Activated naive CD8-positive, alpha-beta T cell treated with anti-CD3 and anti-CD28 coated beads, Interleukin-2, amount 50 U/mL, for 24 hours (primary cell): ENCODE data around the gene NOB1.
"Not testable (repeated sequence)": the region's sequence is repeated elsewhere in the genome, so short reads cannot be mapped to it uniquely, and the experiment has no call there.

Source experiments
- ATAC-seq: fragments of 150-1000 bp; cut with Tn5 transposase; one replicate; pipeline ENCODE4 v1.10.0; 2021
- DNase-seq: peaks from one replicate; pipeline ENCODE4 v3.0.0; 2021
- H3K27ac Mint-ChIP-seq: one replicate; pipeline ENCODE4 v1.8.0; 2021; ENCODE audit warnings: mild to moderate bottlenecking, mixed read lengths
- H3K27me3 Mint-ChIP-seq: one replicate; pipeline ENCODE4 v1.8.0; 2021; ENCODE audit warnings: mixed read lengths
- H3K36me3 Mint-ChIP-seq: one replicate; pipeline ENCODE4 v1.8.0; 2021; ENCODE audit warnings: low read depth, mixed read lengths
- H3K4me1 Mint-ChIP-seq: one replicate; pipeline ENCODE4 v1.8.0; 2021; ENCODE audit warnings: mixed read lengths
- H3K4me3 Mint-ChIP-seq: one replicate; pipeline ENCODE4 v1.8.0; 2021; ENCODE audit warnings: mild to moderate bottlenecking, moderate library complexity, mixed read lengths
- H3K9me3 Mint-ChIP-seq: one replicate; pipeline ENCODE4 v1.8.0; 2021; ENCODE audit warnings: mixed read lengths

NOB1 gene

GRCh38 chr16:69744363-69745231 is 10.1 kb downstream of the NOB1 start:
- Mint-ChIP-seq H3K27ac (peak overlapping the region; percentile 40), H3K36me3 (peaks cover 74% of the 10 kb centered on the region), H3K4me3 (no peak overlapping the region), H3K4me1 (peaks cover 7% of the 10 kb centered on the region), H3K9me3 (no peaks in the 10 kb centered on the region), H3K27me3 (no peaks in the 10 kb centered on the region)
- ATAC-seq (no peak), DNase-seq (no peak)

- no peaks in the 10 kb centered on the region for H3K27me3 Mint-ChIP-seq
- no peak overlapping the region for H3K27ac Mint-ChIP-seq
- ATAC-seq (no peak), DNase-seq (no peak)
- no peaks in the 10 kb centered on the region for H3K9me3 Mint-ChIP-seq
- H3K36me3 Mint-ChIP-seq, result peaks cover 54% of the 10 kb centered on the region
- H3K4me3 Mint-ChIP-seq, result no peak overlapping the region
- H3K4me1 Mint-ChIP-seq, result peaks cover 6% of the 10 kb centered on the region
These were observed 12.5 kb downstream of the NOB1 start for GRCh38 chr16:69741951-69742904.

GRCh38 chr16:69741519-69741918 is 13.2 kb downstream of the NOB1 start:
- DNase-seq, result no peak
- H3K36me3 Mint-ChIP-seq, result peaks cover 50% of the 10 kb centered on the region
- H3K4me3 Mint-ChIP-seq, result no peak overlapping the region
- no peaks in the 10 kb centered on the region for H3K9me3 Mint-ChIP-seq
- peak; percentile 15 for ATAC-seq
- H3K27ac Mint-ChIP-seq, result no peak overlapping the region
- peaks cover 5% of the 10 kb centered on the region for H3K4me1 Mint-ChIP-seq
- H3K27me3 Mint-ChIP-seq, result no peaks in the 10 kb centered on the region

GRCh38 chr16:69732101-69732500 is 22.6 kb downstream of the NOB1 start:
- Mint-ChIP-seq H3K9me3 (no peaks in the 10 kb centered on the region), H3K4me1 (peaks cover 9% of the 10 kb centered on the region), H3K36me3 (no peaks in the 10 kb centered on the region), H3K27me3 (no peaks in the 10 kb centered on the region), H3K27ac (no peak overlapping the region), H3K4me3 (no peak overlapping the region)
- ATAC-seq (no peak), DNase-seq (no peak)

GRCh38 chr16:69731280-69731679 is 23.4 kb downstream of the NOB1 start:
- DNase-seq, H3K27me3 Mint-ChIP-seq, H3K27ac Mint-ChIP-seq, H3K36me3 Mint-ChIP-seq, H3K9me3 Mint-ChIP-seq, H3K4me3 Mint-ChIP-seq, ATAC-seq: not testable (repeated sequence)
- peaks cover 17% of the 10 kb centered on the region for H3K4me1 Mint-ChIP-seq

GRCh38 chr16:69729030-69729429 is 25.7 kb downstream of the NOB1 start:
- not testable (repeated sequence) for H3K27me3 Mint-ChIP-seq, H3K36me3 Mint-ChIP-seq, ATAC-seq, H3K4me3 Mint-ChIP-seq, H3K9me3 Mint-ChIP-seq, H3K27ac Mint-ChIP-seq, DNase-seq
- peaks cover 27% of the 10 kb centered on the region for H3K4me1 Mint-ChIP-seq

GRCh38 chr16:69727916-69728270 is 26.8 kb downstream of the NOB1 start:
- peaks cover 27% of the 10 kb centered on the region for H3K4me1 Mint-ChIP-seq
- H3K27me3 Mint-ChIP-seq, result no peaks in the 10 kb centered on the region
- no peaks in the 10 kb centered on the region for H3K9me3 Mint-ChIP-seq
- H3K36me3 Mint-ChIP-seq, result no peaks in the 10 kb centered on the region
- DNase-seq (no peak), ATAC-seq (no peak)
- H3K27ac Mint-ChIP-seq, result peak overlapping the region; percentile 84
- H3K4me3 Mint-ChIP-seq, result peak overlapping the region; percentile 81

- H3K4me1 Mint-ChIP-seq, result peaks cover 27% of the 10 kb centered on the region
- ATAC-seq (peak; percentile 100), DNase-seq (peak; percentile 92)
- no peaks in the 10 kb centered on the region for H3K9me3 Mint-ChIP-seq
- peak within 1 kb of the TSS; percentile 81 for H3K4me3 Mint-ChIP-seq
- peak within 1 kb of the TSS; percentile 84 for H3K27ac Mint-ChIP-seq
- H3K36me3 Mint-ChIP-seq, result no peaks in the 10 kb centered on the region
- no peaks in the 10 kb centered on the region for H3K27me3 Mint-ChIP-seq
These were observed 28.2 kb downstream of the NOB1 start, which contains the start of gene NQO1 for GRCh38 chr16:69726313-69727060. Gene NQO1 (minus strand): TSS chr16:69726560. CDS start chr16:69726439, 121 bp downstream.

- peaks cover 27% of the 10 kb centered on the region for H3K4me1 Mint-ChIP-seq
- peak overlapping the region; percentile 84 for H3K27ac Mint-ChIP-seq
- H3K27me3 Mint-ChIP-seq, result no peaks in the 10 kb centered on the region
- H3K4me3 Mint-ChIP-seq, result peak overlapping the region; percentile 81
- H3K36me3 Mint-ChIP-seq, result no peaks in the 10 kb centered on the region
- no peaks in the 10 kb centered on the region for H3K9me3 Mint-ChIP-seq
- ATAC-seq, result no peak
- no peak for DNase-seq
These were observed 29.0 kb downstream of the NOB1 start for GRCh38 chr16:69725480-69726312.

GRCh38 chr16:69724981-69725479 is 29.7 kb downstream of the NOB1 start:
- no peaks in the 10 kb centered on the region for H3K36me3 Mint-ChIP-seq

GRCh38 chr16:69724414-69724873 is 30.3 kb downstream of the NOB1 start:
- H3K4me3 Mint-ChIP-seq, result no peak overlapping the region
- H3K27ac Mint-ChIP-seq, result no peak overlapping the region
- peaks cover 27% of the 10 kb centered on the region for H3K4me1 Mint-ChIP-seq

More at GRCh38 chr16:69724981-69725479, 29.7 kb downstream of the NOB1 start:
- H3K9me3 Mint-ChIP-seq, result no peaks in the 10 kb centered on the region
- no peaks in the 10 kb centered on the region for H3K27me3 Mint-ChIP-seq
- no peak overlapping the region for H3K27ac Mint-ChIP-seq
- H3K4me3 Mint-ChIP-seq, result no peak overlapping the region
- ATAC-seq, result no peak
- DNase-seq, result no peak
- peaks cover 27% of the 10 kb centered on the region for H3K4me1 Mint-ChIP-seq

GRCh38 chr16:69721441-69721957 is 33.2 kb downstream of the NOB1 start:
- ATAC-seq (no peak), DNase-seq (no peak)
- Mint-ChIP-seq H3K36me3 (no peaks in the 10 kb centered on the region), H3K4me1 (peaks cover 11% of the 10 kb centered on the region), H3K9me3 (no peaks in the 10 kb centered on the region), H3K27ac (no peak overlapping the region), H3K4me3 (no peak overlapping the region), H3K27me3 (no peaks in the 10 kb centered on the region)

More at GRCh38 chr16:69724414-69724873, 30.3 kb downstream of the NOB1 start:
- DNase-seq (no peak), ATAC-seq (no peak)
- H3K9me3 Mint-ChIP-seq, result no peaks in the 10 kb centered on the region
- no peaks in the 10 kb centered on the region for H3K36me3 Mint-ChIP-seq
- no peaks in the 10 kb centered on the region for H3K27me3 Mint-ChIP-seq

GRCh38 chr16:69720822-69721430 is 33.8 kb downstream of the NOB1 start:
- Mint-ChIP-seq H3K4me1 (peaks cover 6% of the 10 kb centered on the region), H3K4me3 (no peak overlapping the region), H3K36me3 (no peaks in the 10 kb centered on the region), H3K9me3 (no peaks in the 10 kb centered on the region), H3K27ac (no peak overlapping the region), H3K27me3 (no peaks in the 10 kb centered on the region)
- DNase-seq, result no peak
- ATAC-seq, result no peak
